ENCODE measurements around the gene PICK1. TPM values are rescaled to one million over a fixed set of nuclear protein-coding genes. Genes with fewer than 3 reads are reported as not detected.

Gene PICK1
- total and polyA plus RNA-seq, 2 of the 8 experiments (the other 6 are each of a cell fraction or from before 2014, with no cell fraction given), result 20.4 to 22.9 TPM

- Histone ChIP-seq H3K27me3 (replicated peaks in 1 of 4; ENCODE audit: control insufficient read depth in 3 of 4, extremely low read depth in 1 of 4, insufficient read depth in 3 of 4, low read length in 3 of 4) (no peaks in the 10 kb centered on the region), H4K91ac (replicated peaks; ENCODE audit: insufficient read length, low read length) (peak overlapping the region; percentile 77), H3K4me3 (ENCODE audit: extremely low read depth in 1 of 4, insufficient read depth in 2 of 4, low read depth in 3 of 4, low read length in 4 of 4) (no peak overlapping the region), H2BK20ac (ENCODE audit: low read length) (no peak overlapping the region; the same call in 1 of the 2 replicates), H3K79me2 (ENCODE audit: control insufficient read depth in 1 of 2, insufficient read depth in 2 of 2, low read length in 2 of 2) (no peaks in the 10 kb centered on the region), H3K23ac (ENCODE audit: insufficient read length) (no peak overlapping the region), H2AK5ac (ENCODE audit: low read depth, low read length) (no peak overlapping the region), H3K9ac (replicated peaks in 1 of 4; ENCODE audit: extremely low read depth in 1 of 4, low read depth in 3 of 4, low read length in 3 of 4) (no peak overlapping the region), H3K27ac (ENCODE audit: low read depth, low read length) (no peak overlapping the region), H3K18ac (ENCODE audit: extremely low read depth, low read length) (no peak overlapping the region), H4K5ac (ENCODE audit: insufficient read length, low read depth, low read length) (no peak overlapping the region), H2BK120ac (replicated peaks; ENCODE audit: low read depth, low read length) (no peak overlapping the region), H4K20me1 (replicated peaks in 1 of 2; ENCODE audit: control insufficient read depth in 1 of 2, insufficient read depth in 2 of 2, low read length in 2 of 2) (no peaks in the 10 kb centered on the region), H3K36me3 (ENCODE audit: control insufficient read depth in 2 of 4, insufficient read depth in 4 of 4, low read length in 3 of 4) (no peaks in the 10 kb centered on the region), H3K56ac (replicated peaks; ENCODE audit: insufficient read length, low read depth, low read length) (no peak overlapping the region), H3K4me1 (replicated peaks in 1 of 4; ENCODE audit: control insufficient read depth in 3 of 4, insufficient read depth in 4 of 4, low read length in 3 of 4) (peaks cover 0 to 21% (median 18%) of the 10 kb centered on the region in 4 experiments; a peak in 6 of 7 replicates), H2BK12ac (ENCODE audit: low read depth, low read length) (no peak overlapping the region), H3K79me1 (ENCODE audit: low read depth, low read length) (no peaks in the 10 kb centered on the region), H2BK5ac (ENCODE audit: low read depth, low read length) (no peak overlapping the region), H2AFZ (ENCODE audit: low read length) (no peak overlapping the region), H3K4me2 (ENCODE audit: insufficient read depth in 1 of 2, low read depth in 2 of 2, low read length in 2 of 2) (no peak overlapping the region), H3K14ac (ENCODE audit: insufficient read length) (no peak overlapping the region), H3K23me2 (ENCODE audit: low read depth, low read length) (no peaks in the 10 kb centered on the region; the same call in 1 of the 2 replicates), H2BK15ac (ENCODE audit: low read length) (no peak overlapping the region), H3K9me3 (ENCODE audit: insufficient read depth in 2 of 2, low read depth in 1 of 2, low read length in 1 of 2) (no peaks in the 10 kb centered on the region), H4K8ac (ENCODE audit: extremely low read depth, insufficient read depth, low read length) (no peak overlapping the region), H3K4ac (replicated peaks; ENCODE audit: insufficient read length, low read depth, low read length) (no peak overlapping the region)
- WGBS, 2 experiments (ENCODE audit: extremely low coverage in 1 of 2, insufficient coverage in 1 of 2, insufficient read length in 1 of 2, insufficient replicate concordance in 2 of 2, low coverage in 1 of 2, low lambda C conversion rate in 2 of 2, missing lambda C conversion rate in 1 of 2), result 86% methylated on average over 18 of the region's 23 CpGs; no CpG with 5 or more reads in 1 of the 2 experiments
- CTCF ChIA-PET (ENCODE audit: partially characterized antibody), result interaction anchor here (0.6 to 1.0 kb wide), 4 partner anchors 14 to 72 kb away, joined by 3 to 8 read pairs (median 4); no protein-coding TSS in a partner anchor
- DNase-seq (ENCODE audit: low read depth in 1 of 2, low spot score in 2 of 2) (no peak), FAIRE-seq (no peak)
- POLR2A ChIA-PET (ENCODE audit: partially characterized antibody), result interaction anchor here (1.3 kb wide), 1 partner anchor 17 kb away, joined by 3 read pairs; no protein-coding TSS in a partner anchor
- TF ChIP-seq SP1 (IDR thresholded peaks at IDR 0.05; ENCODE audit: low read depth, low read length) (no peak), CREB1 (IDR thresholded peaks at IDR 0.05) (no peak), ASH2L (IDR thresholded peaks at IDR 0.05; ENCODE audit: low read length) (no peak), POLR2A (IDR thresholded peaks at IDR 0.05; ENCODE audit: control extremely low read depth in 1 of 2, low read depth in 2 of 2, low read length in 2 of 2) (no peak), RAD21 (IDR thresholded peaks at IDR 0.05 in 1 of 2, conservative IDR thresholded peaks at IDR 0.05 in 1 of 2; ENCODE audit: low read depth in 2 of 2, low read length in 2 of 2) (no peak), NANOG (IDR thresholded peaks at IDR 0.05; ENCODE audit: insufficient read depth, low read depth, low read length, poor library complexity, severe bottlenecking) (no peak), ATF3 (IDR thresholded peaks at IDR 0.05; ENCODE audit: insufficient read depth, low read depth, low read length) (no peak), CHD2 (IDR thresholded peaks at IDR 0.05; ENCODE audit: low read length) (no peak), SAP30 (IDR thresholded peaks at IDR 0.05; ENCODE audit: insufficient read depth, insufficient replicate concordance, low read length) (no peak), GABPA (IDR thresholded peaks at IDR 0.05; ENCODE audit: borderline replicate concordance, insufficient read depth, low read length) (no peak)
- TF ChIP-seq, protein P1, sequence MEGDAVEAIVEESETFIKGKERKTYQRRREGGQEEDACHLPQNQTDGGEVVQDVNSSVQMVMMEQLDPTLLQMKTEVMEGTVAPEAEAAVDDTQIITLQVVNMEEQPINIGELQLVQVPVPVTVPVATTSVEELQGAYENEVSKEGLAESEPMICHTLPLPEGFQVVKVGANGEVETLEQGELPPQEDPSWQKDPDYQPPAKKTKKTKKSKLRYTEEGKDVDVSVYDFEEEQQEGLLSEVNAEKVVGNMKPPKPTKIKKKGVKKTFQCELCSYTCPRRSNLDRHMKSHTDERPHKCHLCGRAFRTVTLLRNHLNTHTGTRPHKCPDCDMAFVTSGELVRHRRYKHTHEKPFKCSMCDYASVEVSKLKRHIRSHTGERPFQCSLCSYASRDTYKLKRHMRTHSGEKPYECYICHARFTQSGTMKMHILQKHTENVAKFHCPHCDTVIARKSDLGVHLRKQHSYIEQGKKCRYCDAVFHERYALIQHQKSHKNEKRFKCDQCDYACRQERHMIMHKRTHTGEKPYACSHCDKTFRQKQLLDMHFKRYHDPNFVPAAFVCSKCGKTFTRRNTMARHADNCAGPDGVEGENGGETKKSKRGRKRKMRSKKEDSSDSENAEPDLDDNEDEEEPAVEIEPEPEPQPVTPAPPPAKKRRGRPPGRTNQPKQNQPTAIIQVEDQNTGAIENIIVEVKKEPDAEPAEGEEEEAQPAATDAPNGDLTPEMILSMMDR (IDR thresholded peaks at IDR 0.05; ENCODE audit: control extremely low read depth in 1 of 3, insufficient read depth in 1 of 3, low read depth in 1 of 3, low read length in 3 of 3), result no peak
These were observed 18.8 kb upstream of the PICK1 start for GRCh38 chr22:38038426-38038825.
